ENCODE measurements around the gene NAV1. TPM values are rescaled to one million over a fixed set of nuclear protein-coding genes. Genes with fewer than 3 reads are reported as not detected.

The NAV1 gene
- total and polyA plus RNA-seq, 2 donors (not counting 3 experiments of a cell fraction or from before 2014, with no cell fraction given), result 19.9 to 138 TPM

DNA sequence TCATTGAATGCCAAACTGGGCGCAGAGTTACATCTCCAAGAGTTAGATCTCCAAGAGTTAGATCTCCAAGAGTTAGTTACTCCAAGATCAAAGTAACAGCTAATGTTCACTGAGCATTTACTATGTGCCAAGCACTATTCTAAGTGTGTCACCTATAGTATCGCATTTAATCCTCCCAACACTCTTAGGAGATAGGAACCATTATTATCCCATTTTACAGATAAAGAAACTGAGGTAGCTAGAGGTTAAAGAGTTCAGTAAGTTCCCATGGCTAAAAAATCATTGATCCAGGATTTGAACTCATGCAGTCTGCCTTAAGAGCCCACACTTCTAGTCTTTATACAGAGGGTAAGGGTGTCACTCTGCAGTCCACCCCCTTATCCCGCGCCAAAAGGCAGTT is 1.5 kb upstream of the NAV1 start:
- Histone ChIP-seq H3K36me3 (ENCODE audit: control insufficient read depth in 2 of 2, extremely low read depth in 1 of 2, insufficient read depth in 2 of 2, low read length in 2 of 2) (no peaks in the 10 kb centered on the region), H3K9me1 (replicated peaks; ENCODE audit: control insufficient read depth, extremely low read depth, insufficient read depth, low read length) (no peaks in the 10 kb centered on the region), H3K79me2 (ENCODE audit: control insufficient read depth, insufficient read depth, low read length) (peaks cover 32% of the 10 kb centered on the region), H3K4me1 (ENCODE audit: control insufficient read depth, extremely low read depth, insufficient read depth, low read length) (peaks cover 60% of the 10 kb centered on the region), H3K27me3 (ENCODE audit: control insufficient read depth in 2 of 2, insufficient read depth in 2 of 2, low read length in 2 of 2) (no peaks in the 10 kb centered on the region), H3K4me3 (replicated peaks in 1 of 3; ENCODE audit: insufficient read depth in 1 of 3, low read depth in 1 of 3, low read length in 3 of 3) (no peak overlapping the region), H3K9ac (replicated peaks; ENCODE audit: extremely low read depth, insufficient read depth, low read length) (no peak overlapping the region), H2AFZ (ENCODE audit: low read depth, low read length) (no peak overlapping the region), H4K20me1 (replicated peaks; ENCODE audit: control insufficient read depth, extremely low read depth, insufficient read depth, low read length) (no peaks in the 10 kb centered on the region), H3K4me2 (ENCODE audit: insufficient read depth, low read length) (no peak overlapping the region), H3K9me3 (replicated peaks; ENCODE audit: control insufficient read depth, insufficient read depth, low read length) (no peaks in the 10 kb centered on the region), H3K27ac (ENCODE audit: insufficient read depth, low read depth, low read length) (no peak overlapping the region)
- BruUV-seq (replicated peaks), result no TSS peak
- FAIRE-seq (no peak), DNase-seq (ENCODE audit: low read depth, low spot score) (no peak)
- TF ChIP-seq POLR2AphosphoS5 (IDR thresholded peaks at IDR 0.05; ENCODE audit: insufficient read depth, low read depth, low read length), result no peak
- no peak for TF ChIP-seq POLR2A (IDR thresholded peaks at IDR 0.05; ENCODE audit: low read depth, low read length)
- TF ChIP-seq, protein P1, sequence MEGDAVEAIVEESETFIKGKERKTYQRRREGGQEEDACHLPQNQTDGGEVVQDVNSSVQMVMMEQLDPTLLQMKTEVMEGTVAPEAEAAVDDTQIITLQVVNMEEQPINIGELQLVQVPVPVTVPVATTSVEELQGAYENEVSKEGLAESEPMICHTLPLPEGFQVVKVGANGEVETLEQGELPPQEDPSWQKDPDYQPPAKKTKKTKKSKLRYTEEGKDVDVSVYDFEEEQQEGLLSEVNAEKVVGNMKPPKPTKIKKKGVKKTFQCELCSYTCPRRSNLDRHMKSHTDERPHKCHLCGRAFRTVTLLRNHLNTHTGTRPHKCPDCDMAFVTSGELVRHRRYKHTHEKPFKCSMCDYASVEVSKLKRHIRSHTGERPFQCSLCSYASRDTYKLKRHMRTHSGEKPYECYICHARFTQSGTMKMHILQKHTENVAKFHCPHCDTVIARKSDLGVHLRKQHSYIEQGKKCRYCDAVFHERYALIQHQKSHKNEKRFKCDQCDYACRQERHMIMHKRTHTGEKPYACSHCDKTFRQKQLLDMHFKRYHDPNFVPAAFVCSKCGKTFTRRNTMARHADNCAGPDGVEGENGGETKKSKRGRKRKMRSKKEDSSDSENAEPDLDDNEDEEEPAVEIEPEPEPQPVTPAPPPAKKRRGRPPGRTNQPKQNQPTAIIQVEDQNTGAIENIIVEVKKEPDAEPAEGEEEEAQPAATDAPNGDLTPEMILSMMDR (IDR thresholded peaks at IDR 0.05; ENCODE audit: extremely low read depth in 1 of 2, insufficient read depth in 1 of 2, low read depth in 1 of 2, low read length in 2 of 2), result no peak
- no peak for TF ChIP-seq MAX (IDR thresholded peaks at IDR 0.05; ENCODE audit: insufficient read depth, insufficient read length)
- no peak for TF ChIP-seq EZH2 (IDR thresholded peaks at IDR 0.05; ENCODE audit: borderline replicate concordance, low read depth, low read length, severe bottlenecking)
- TF ChIP-seq FOS (IDR thresholded peaks at IDR 0.05; ENCODE audit: borderline replicate concordance, insufficient read depth, low read length), result no peak
- TF ChIP-seq GATA2 (IDR thresholded peaks at IDR 0.05; ENCODE audit: insufficient read depth, insufficient read length, low read depth, low read length), result no peak
- no peak for TF ChIP-seq JUN (IDR thresholded peaks at IDR 0.05; ENCODE audit: borderline replicate concordance, insufficient read depth, insufficient read length, low read depth)
- no peak for TF ChIP-seq MYC (IDR thresholded peaks at IDR 0.05; ENCODE audit: low read depth, low read length)
- POLR2A ChIA-PET, result no interaction called here
- CTCF ChIA-PET, result interaction anchor here (1.2 to 2.3 kb wide), 6 partner anchors 22 to 257 kb away, joined by 3 to 11 read pairs (median 7); no protein-coding TSS in a partner anchor
- intact Hi-C loops (cut with micrococcal nuclease), result loop anchor here (10.0 kb wide), 1 partner anchor 417 kb away; the partner anchor contains the start of gene TIMM17A
- dilution Hi-C loops (cut with MboI; ENCODE audit: extremely low pct_ligation_motif_present, low sequenced_read_pairs), result no loop called here
